ELR (cell line): ENCODE results near the gene EPOP.

Source experiments
- DNase-seq: peaks from one replicate; pipeline ENCODE4 v3.0.0-alpha.2; 2015; ENCODE audit warnings: low read depth

EPOP gene

GRCh38 chr17:38705803-38706504 lies 31.2 kb upstream of the EPOP start:
- DNase-seq, result peak; percentile 47

GRCh38 chr17:38705523-38705802 lies 30.7 kb upstream of the EPOP start:
- DNase-seq, result no peak

GRCh38 chr17:38704606-38705522 lies 30.1 kb upstream of the EPOP start, which contains the start of gene MLLT6:
TSS of gene MLLT6 (plus strand) at chr17:38705273. CDS start at chr17:38705633, 360 bp downstream.
- peak; percentile 90 for DNase-seq

- peak; percentile 55 for DNase-seq
Observed at GRCh38 chr17:38703742-38704605, 29.2 kb upstream of the EPOP start.

GRCh38 chr17:38702916-38703741 lies 28.4 kb upstream of the EPOP start:
- peak; percentile 28 for DNase-seq

- peak; percentile 93 for DNase-seq
Observed at GRCh38 chr17:38702166-38702915, 27.6 kb upstream of the EPOP start.

GRCh38 chr17:38701504-38702165 lies 26.9 kb upstream of the EPOP start:
- peak; percentile 63 for DNase-seq

GRCh38 chr17:38698760-38699159 lies 24.0 kb upstream of the EPOP start:
- no peak for DNase-seq

- DNase-seq, result no peak
Observed at GRCh38 chr17:38697061-38697820, 22.5 kb upstream of the EPOP start.

- DNase-seq, result no peak
Observed at GRCh38 chr17:38693700-38694329, 19.1 kb upstream of the EPOP start.

- DNase-seq, result no peak
Observed at GRCh38 chr17:38691154-38691553, 16.4 kb upstream of the EPOP start.

- no peak for DNase-seq
Observed at GRCh38 chr17:38690386-38690785, 15.6 kb upstream of the EPOP start.

- peak; percentile 87 for DNase-seq
Observed at GRCh38 chr17:38687286-38687685, 12.5 kb upstream of the EPOP start.

- no peak for DNase-seq
Observed at GRCh38 chr17:38685491-38685890, 10.7 kb upstream of the EPOP start.

GRCh38 chr17:38681096-38681495 lies 6.3 kb upstream of the EPOP start:
- no peak for DNase-seq

GRCh38 chr17:38677819-38678218 lies 3.1 kb upstream of the EPOP start:
- DNase-seq, result no peak

- DNase-seq, result peak; percentile 87
Observed at GRCh38 chr17:38676706-38677504, 2.1 kb upstream of the EPOP start.
